ENCODE measurements around the gene DLK2. TPM values are rescaled to one million over a fixed set of nuclear protein-coding genes. Genes with fewer than 3 reads are reported as not detected.

The DLK2 gene
- total RNA-seq, 2 experiments from 2014 or later = 0.19 to 0.36 TPM

DNA sequence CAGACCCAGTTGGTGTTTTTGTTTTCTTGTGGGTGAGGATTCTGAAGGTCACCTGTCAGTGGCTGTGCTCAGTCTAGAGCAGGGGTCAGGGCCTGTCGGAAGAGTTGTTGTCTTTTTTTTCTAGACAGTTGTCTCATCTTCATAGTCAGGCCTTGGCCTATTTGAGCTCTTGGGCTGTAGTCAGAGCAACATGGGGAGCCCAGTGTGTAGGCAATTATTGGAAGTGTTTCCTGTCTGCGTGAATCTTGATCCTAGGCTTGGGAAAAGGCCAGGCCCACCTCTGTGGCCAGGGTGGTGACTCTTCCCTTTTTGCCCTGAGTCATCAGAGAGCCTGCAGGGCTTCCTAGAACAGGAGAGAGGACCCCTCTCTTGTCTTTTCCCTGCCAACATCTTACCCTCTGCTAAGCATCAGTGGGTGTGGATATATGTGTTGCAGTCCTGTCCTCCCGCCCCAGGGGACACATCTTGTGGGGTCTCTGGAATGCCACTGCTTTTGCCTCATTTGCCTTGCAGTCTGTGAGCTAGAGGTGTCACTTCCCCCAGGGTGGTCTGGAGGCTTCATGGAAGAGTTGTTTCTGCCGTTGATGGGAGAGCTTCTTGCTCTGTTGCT, 33.4 kb upstream of the DLK2 start:
- CTCF ChIA-PET = no interaction called here
- no peak overlapping the region for H3K4me3 Mint-ChIP-seq
- TF ChIP-seq CTCF (IDR thresholded peaks at IDR 0.05) = no peak
- Histone ChIP-seq H3K4me3 (ENCODE audit: low read length) (no peak overlapping the region), H3K36me3 (ENCODE audit: insufficient read depth, low read length) (peaks cover 23% of the 10 kb centered on the region), H3K9me3 (ENCODE audit: control insufficient read depth in 1 of 2, insufficient read depth in 1 of 2, low read length in 2 of 2) (no peaks in the 10 kb centered on the region), H3K4me1 (ENCODE audit: insufficient read depth, low read length) (peaks cover 12% of the 10 kb centered on the region), H3K27ac (ENCODE audit: low read depth in 1 of 2, low read length in 2 of 2) (no peak overlapping the region), H3K27me3 (ENCODE audit: control insufficient read depth in 1 of 2, insufficient read depth in 2 of 2, low read length in 2 of 2) (no peaks in the 10 kb centered on the region)
- H3K27ac Mint-ChIP-seq = no peak overlapping the region
- intact Hi-C loops (cut with DNase I, micrococcal nuclease) = no loop called here
- H3K27me3 Mint-ChIP-seq = no peaks in the 10 kb centered on the region
- no peaks in the 10 kb centered on the region for H3K9me3 Mint-ChIP-seq
- DNase-seq (no peak), ATAC-seq (ENCODE audit: poor library complexity) (no peak)
- H3K36me3 Mint-ChIP-seq (ENCODE audit: low read depth) = peaks cover 26% of the 10 kb centered on the region
- POLR2A ChIA-PET = no interaction called here
- peaks cover 20% of the 10 kb centered on the region for H3K4me1 Mint-ChIP-seq (ENCODE audit: low read depth)

DNA sequence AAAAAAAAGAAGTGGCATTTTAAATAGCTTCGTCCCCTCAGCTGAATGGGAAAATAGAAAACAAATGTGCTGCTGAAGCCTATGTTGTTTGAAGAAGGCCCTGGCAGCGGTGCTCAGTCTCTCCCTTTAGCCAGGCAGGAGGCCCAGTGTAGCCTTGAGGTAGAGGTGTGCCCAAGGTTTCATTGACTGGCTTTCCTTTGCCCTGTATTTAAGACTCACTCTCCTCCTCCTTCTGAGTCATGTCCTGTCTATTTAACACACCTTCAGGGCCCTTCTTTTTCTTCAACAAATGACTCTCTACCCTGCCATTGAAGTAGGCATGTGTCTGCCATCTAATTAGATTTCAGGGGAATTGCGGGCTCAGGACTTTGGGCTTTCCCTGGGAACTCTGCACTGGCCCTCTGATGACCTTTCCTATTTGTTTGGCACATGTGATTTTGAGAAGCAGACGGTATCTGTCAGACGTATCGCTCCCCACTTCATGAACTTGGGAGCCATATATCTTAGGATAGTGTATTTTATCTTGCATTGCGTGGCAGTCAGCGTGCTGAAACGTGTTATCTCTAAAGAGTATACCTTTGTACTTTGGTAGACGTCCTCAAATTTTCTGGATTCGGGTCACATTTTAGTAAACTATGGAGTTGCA, 26.4 kb upstream of the DLK2 start:
- Mint-ChIP-seq H3K27ac (no peak overlapping the region), H3K4me3 (no peak overlapping the region)
- no peak for TF ChIP-seq CTCF (IDR thresholded peaks at IDR 0.05)

DNA sequence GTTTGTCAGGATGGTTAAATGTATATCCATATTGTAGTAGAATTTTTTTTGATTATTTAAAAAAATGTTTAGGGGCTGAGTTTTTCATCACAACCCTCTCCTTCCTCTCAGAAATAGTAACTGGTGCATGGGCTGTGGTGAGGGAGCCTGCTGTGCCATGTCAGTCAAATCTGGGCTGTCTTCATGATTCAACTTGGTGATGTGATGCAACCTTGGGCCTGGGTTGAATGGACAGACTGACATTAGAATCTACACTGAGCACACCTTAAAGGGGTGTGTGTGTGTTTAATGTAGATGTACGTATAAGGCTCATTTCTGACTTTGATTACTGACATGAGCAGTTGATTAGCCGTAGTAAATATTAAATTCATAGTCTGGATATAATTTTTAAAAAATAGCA, 25.7 kb upstream of the DLK2 start:
- Mint-ChIP-seq H3K36me3 (ENCODE audit: low read depth) (peaks cover 21% of the 10 kb centered on the region), H3K27me3 (no peaks in the 10 kb centered on the region), H3K27ac (no peak overlapping the region), H3K9me3 (no peaks in the 10 kb centered on the region), H3K4me1 (ENCODE audit: low read depth) (peaks cover 54% of the 10 kb centered on the region), H3K4me3 (no peak overlapping the region)
- H3K27me3 ChIP-seq (ENCODE audit: control insufficient read depth in 1 of 2, insufficient read depth in 2 of 2, low read length in 2 of 2) = no peaks in the 10 kb centered on the region
- H3K36me3 ChIP-seq (ENCODE audit: insufficient read depth, low read length) = peaks cover 4% of the 10 kb centered on the region
- H3K4me3 ChIP-seq (ENCODE audit: low read length) = no peak overlapping the region
- ChIA-PET CTCF (interaction anchor here (0.7 to 1.1 kb wide), 2 partner anchors 25 to 207 kb away, joined by 3 read pairs; partner anchors contain the start of gene MRPS18A), POLR2A (no interaction called here)
- no peak overlapping the region for H3K27ac ChIP-seq (ENCODE audit: low read depth in 1 of 2, low read length in 2 of 2)
- peaks cover 32% of the 10 kb centered on the region for H3K4me1 ChIP-seq (ENCODE audit: insufficient read depth, low read length)
- H3K9me3 ChIP-seq (ENCODE audit: control insufficient read depth in 1 of 2, insufficient read depth in 1 of 2, low read length in 2 of 2) = no peaks in the 10 kb centered on the region
- ATAC-seq (ENCODE audit: poor library complexity) (no peak), DNase-seq (no peak)
- intact Hi-C loops (cut with DNase I, micrococcal nuclease) = no loop called here
- no peak for TF ChIP-seq CTCF (IDR thresholded peaks at IDR 0.05)

More for the DNA sequence above, 26.4 kb upstream of the DLK2 start:
- Histone ChIP-seq H3K4me3 (ENCODE audit: low read length) (no peak overlapping the region), H3K27ac (ENCODE audit: low read depth in 1 of 2, low read length in 2 of 2) (no peak overlapping the region), H3K27me3 (ENCODE audit: control insufficient read depth in 1 of 2, insufficient read depth in 2 of 2, low read length in 2 of 2) (no peaks in the 10 kb centered on the region), H3K4me1 (ENCODE audit: insufficient read depth, low read length) (peaks cover 31% of the 10 kb centered on the region), H3K36me3 (ENCODE audit: insufficient read depth, low read length) (peaks cover 6% of the 10 kb centered on the region), H3K9me3 (ENCODE audit: control insufficient read depth in 1 of 2, insufficient read depth in 1 of 2, low read length in 2 of 2) (no peaks in the 10 kb centered on the region)
- Mint-ChIP-seq H3K36me3 (ENCODE audit: low read depth) (peaks cover 21% of the 10 kb centered on the region), H3K27me3 (no peaks in the 10 kb centered on the region), H3K4me1 (ENCODE audit: low read depth) (peaks cover 52% of the 10 kb centered on the region), H3K9me3 (no peaks in the 10 kb centered on the region)
- ChIA-PET POLR2A (no interaction called here), CTCF (interaction anchor here (0.7 to 1.1 kb wide), 2 partner anchors 25 to 206 kb away, joined by 3 read pairs; partner anchors contain the start of gene MRPS18A)
- DNase-seq (no peak), ATAC-seq (ENCODE audit: poor library complexity) (no peak)
- intact Hi-C loops (cut with DNase I, micrococcal nuclease) = no loop called here
